NAMALWA (cell line): ENCODE results near the gene NRG3.
"Not testable (repeated sequence)": the region's sequence is repeated elsewhere in the genome, so short reads cannot be mapped to it uniquely, and the experiment has no call there.

ENCODE experiments used
- DNase-seq: peaks from one replicate; pipeline ENCODE4 v3.0.0-alpha.2; 2015; ENCODE audit warnings: low spot score

Gene NRG3

DNA sequence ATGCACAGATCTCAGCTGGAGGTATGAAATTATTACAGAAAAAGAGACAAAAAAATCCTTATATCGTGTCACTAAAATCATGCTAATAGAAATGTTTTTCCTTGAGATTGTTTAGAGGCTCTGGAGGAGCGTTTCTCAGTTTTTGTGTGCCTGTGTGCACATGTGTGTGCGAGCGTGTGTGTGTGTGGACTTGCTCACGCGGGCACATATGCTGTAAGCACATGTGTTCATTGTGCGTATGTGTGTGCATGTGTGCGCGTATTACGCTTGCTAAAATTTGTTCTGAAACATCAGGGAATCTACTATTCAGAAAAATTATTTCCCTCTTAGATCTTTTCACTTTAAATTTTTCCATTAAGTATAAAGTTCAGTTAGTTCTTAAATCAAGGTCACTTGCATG is 1111.2 kb downstream of the NRG3 start:
- no peak for DNase-seq

DNA sequence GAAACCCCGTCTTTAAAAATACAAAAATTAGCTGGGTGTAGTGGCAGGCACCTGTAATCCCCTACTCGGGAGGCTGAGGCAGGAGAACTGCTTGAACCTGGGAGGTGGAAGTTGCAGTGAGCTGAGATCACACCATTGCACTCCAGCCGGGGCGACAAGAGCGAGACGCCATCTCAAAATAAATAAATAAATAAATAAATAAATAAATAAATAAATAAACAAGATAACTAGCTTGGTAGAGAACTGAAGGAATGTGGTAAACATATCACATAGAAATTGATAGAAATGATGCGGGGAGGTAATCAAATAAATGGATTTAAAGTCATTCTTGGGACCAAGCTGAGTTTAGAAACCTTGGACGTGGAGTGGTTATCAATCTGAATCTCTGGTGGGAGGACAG is 1131.5 kb downstream of the NRG3 start:
- DNase-seq, result not testable (repeated sequence)

DNA sequence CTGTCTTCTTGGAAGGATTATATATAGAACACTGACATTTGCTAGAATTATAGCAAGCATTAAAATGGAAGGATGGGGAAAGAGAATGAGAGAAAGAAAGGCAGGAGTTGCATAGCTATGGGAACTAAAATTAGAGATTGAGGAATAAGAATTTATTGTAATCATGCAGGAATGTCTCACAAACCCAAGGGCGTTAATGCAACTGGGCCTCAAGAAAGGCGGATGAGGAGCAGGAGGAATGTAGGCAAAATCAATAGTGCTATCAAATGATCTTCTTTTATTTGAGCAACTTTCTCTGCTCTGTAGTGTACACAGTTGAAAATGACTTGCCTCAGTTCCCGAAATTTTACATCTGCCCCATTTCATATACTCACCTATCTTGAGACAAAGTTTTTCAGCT is 1132.5 kb downstream of the NRG3 start:
- DNase-seq, result no peak

DNA sequence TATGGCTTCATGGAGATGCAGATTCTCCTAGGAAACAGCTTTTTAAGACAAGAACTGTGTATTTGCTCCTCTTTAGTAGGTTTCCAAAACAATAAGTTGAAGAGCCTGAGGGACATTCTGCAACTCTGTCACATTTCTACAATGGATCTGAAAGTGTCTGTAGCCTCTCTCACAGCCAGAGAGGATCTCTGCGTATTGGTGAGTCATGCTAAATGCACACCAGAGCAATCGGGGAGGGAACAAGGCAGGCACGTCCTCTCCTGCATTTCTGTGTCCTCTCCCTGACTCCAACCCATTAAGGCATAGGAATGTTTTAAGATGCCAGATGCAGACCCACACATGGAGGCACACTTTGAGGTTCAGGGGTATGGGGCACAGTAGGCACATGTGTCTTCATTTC is 1137.9 kb downstream of the NRG3 start:
- DNase-seq, result no peak

DNA sequence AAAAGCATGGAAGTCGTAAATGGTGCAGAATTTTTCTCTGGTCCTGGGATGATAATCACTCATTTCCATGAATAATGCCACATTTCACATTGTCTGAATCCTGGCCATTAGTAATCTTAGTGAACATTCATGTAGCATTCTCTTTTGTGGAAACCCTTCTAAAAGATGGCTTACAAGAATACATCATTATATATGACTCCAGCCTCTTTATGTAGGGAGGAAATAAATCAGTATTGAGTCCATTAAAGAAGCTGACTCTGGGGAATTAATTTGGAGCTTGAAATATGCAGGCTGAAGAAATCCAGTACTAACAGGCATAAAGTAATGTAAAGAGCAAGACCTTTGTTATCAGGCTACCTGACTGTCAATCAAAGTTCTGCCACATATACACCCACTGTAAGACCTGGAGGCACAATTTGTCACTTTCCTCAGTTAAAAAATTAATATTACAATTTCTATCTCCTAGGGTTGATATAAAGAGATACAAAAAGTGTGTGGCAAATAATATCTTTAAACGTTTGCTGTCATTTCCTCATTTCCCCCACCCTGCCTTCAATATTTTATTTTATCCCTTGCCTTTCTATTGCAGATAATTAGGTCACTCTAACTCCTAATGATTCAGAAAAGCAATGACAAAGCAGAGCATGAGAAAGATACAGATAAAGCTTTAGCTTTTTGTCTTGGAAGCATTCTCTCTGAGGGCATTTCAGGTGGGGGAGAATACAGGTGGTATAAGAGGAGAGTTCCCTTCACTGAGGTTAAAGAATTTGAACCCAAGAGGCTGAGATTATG is 1142.3 kb downstream of the NRG3 start:
- DNase-seq, result no peak

DNA sequence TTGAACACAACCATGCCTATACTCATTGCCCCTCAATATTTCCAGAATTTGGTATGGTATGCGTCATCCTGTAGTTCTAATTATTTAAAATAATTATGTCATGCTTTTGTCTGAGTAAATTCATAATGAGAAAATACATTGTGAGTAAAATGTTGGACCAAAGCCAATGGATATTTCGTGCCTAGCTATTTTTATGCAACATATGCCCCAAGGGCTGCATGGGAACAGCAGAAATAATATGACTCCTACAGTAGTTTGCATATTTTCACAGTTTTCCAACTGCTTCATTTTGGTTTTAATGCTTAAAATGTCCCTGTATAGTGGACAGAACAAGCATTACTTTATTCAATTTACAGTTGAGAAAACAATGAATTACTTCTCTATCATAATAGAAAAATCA is 1148.7 kb downstream of the NRG3 start:
- no peak for DNase-seq
